ENCODE measurements around the gene CCDC51. TPM values are rescaled to one million over a fixed set of nuclear protein-coding genes. Genes with fewer than 3 reads are reported as not detected.

CCDC51 gene
- total and polyA plus RNA-seq, 2 of the 13 experiments (the other 11 are each of a cell fraction or from before 2014, with no cell fraction given): 18.1 to 29.4 TPM

DNA sequence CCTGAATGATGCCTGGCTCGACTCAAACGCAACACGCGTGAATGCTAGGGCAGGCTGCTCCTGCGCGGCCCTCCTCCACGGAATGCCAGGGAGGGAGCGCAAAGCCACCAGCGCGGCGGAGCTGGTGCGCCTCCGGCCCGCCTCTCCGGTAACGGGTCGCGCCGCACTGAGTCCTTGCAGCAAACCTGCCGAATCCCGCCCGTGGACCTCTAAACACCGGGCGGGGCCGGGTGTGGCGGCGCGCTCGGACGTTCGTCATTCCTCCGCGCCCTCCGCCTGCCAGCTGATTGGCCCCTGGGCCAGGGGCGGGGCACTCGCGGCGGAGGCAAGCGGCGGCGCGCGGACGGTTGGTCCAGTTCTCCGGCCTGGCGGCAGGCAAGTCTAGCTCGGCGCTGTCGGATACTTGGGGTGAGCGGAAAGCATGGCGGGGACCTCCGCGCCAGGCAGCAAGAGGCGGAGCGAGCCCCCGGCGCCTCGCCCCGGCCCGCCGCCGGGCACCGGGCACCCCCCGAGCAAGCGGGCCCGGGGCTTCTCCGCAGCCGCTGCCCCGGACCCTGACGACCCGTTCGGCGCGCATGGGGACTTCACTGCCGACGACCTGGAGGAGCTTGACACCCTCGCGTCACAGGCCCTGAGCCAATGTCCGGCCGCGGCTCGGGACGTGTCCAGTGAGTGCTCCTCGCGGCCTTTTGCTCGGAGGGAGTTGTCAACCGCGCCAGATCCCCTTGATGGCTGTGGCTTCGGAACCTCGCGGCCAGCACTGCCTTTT lies 6.7 kb upstream of the CCDC51 start, which contains the start of gene ATRIP (continued):
- TF ChIP-seq CCDC6 (CRISPR knock-in tag; IDR thresholded peaks at IDR 0.05) (peak; percentile 88; the same call in 1 of the 2 replicates), PRMT3 (CRISPR knock-in tag; IDR thresholded peaks at IDR 0.05; ENCODE audit: borderline replicate concordance, low read depth) (0 out of 2 replicates have a peak, but pooled peaks have one; percentile 84), PAX8 (CRISPR knock-in tag; IDR thresholded peaks at IDR 0.05; ENCODE audit: borderline replicate concordance) (no peak), CCAR2 (optimal IDR thresholded peaks at IDR 0.05; ENCODE audit: low read depth, low read length) (no peak), CREB1 (IDR thresholded peaks at IDR 0.05) (peak; percentile 96), CREB1 (CRISPR knock-in tag; IDR thresholded peaks at IDR 0.05) (peak; percentile 97), BRF2 (CRISPR knock-in tag; IDR thresholded peaks at IDR 0.05) (no peak), PRPF4 (IDR thresholded peaks at IDR 0.05; ENCODE audit: low read depth, low read length, poor library complexity, severe bottlenecking) (no peak), RAD21 (CRISPR knock-in tag; IDR thresholded peaks at IDR 0.05) (peak; percentile 69), CENPX (CRISPR knock-in tag; IDR thresholded peaks at IDR 0.05) (no peak), GZF1 (CRISPR knock-in tag; IDR thresholded peaks at IDR 0.05) (no peak), ZNF432 (CRISPR knock-in tag; IDR thresholded peaks at IDR 0.05; ENCODE audit: borderline replicate concordance) (no peak), AGO1 (IDR thresholded peaks at IDR 0.05; ENCODE audit: low read depth, low read length, poor library complexity, severe bottlenecking) (no peak), ZNF841 (CRISPR knock-in tag; IDR thresholded peaks at IDR 0.05; ENCODE audit: borderline replicate concordance) (no peak), ZNF207 (IDR thresholded peaks at IDR 0.05; ENCODE audit: borderline replicate concordance) (no peak), RFX5 (IDR thresholded peaks at IDR 0.05; ENCODE audit: low read depth, low read length) (no peak; the same call in 1 of the 2 replicates), SATB2 (CRISPR knock-in tag; IDR thresholded peaks at IDR 0.05) (no peak), ELF4 (CRISPR knock-in tag; IDR thresholded peaks at IDR 0.05; ENCODE audit: borderline replicate concordance) (no peak), ATF1 (CRISPR knock-in tag; IDR thresholded peaks at IDR 0.05) (peak; percentile 94), ZNF775 (CRISPR knock-in tag; IDR thresholded peaks at IDR 0.05; ENCODE audit: borderline replicate concordance) (no peak), ZNF567 (CRISPR knock-in tag; IDR thresholded peaks at IDR 0.05; ENCODE audit: borderline replicate concordance) (0 out of 2 replicates have a peak, but pooled peaks have one; percentile 66), GMEB2 (CRISPR knock-in tag; IDR thresholded peaks at IDR 0.05; ENCODE audit: low read depth) (no peak), MTA3 (CRISPR knock-in tag; IDR thresholded peaks at IDR 0.05) (no peak), SMYD3 (CRISPR knock-in tag; IDR thresholded peaks at IDR 0.05) (no peak), SKI (IDR thresholded peaks at IDR 0.05; ENCODE audit: partially characterized antibody) (peak; percentile 7), IKZF1 (IDR thresholded peaks at IDR 0.05) (no peak), ZSCAN12 (CRISPR knock-in tag; IDR thresholded peaks at IDR 0.05) (no peak)
- TF ChIP-seq, protein P1, sequence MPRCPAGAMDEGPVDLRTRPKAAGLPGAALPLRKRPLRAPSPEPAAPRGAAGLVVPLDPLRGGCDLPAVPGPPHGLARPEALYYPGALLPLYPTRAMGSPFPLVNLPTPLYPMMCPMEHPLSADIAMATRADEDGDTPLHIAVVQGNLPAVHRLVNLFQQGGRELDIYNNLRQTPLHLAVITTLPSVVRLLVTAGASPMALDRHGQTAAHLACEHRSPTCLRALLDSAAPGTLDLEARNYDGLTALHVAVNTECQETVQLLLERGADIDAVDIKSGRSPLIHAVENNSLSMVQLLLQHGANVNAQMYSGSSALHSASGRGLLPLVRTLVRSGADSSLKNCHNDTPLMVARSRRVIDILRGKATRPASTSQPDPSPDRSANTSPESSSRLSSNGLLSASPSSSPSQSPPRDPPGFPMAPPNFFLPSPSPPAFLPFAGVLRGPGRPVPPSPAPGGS (CRISPR knock-in tag; IDR thresholded peaks at IDR 0.05): peak; percentile 89; the same call in 1 of the 2 replicates

Measured in HepG2 (cell line).